COR-L47 (cell line): Measurements from ENCODE around the gene OR4D11.
"Not testable (repeated sequence)": the region's sequence is repeated elsewhere in the genome, so short reads cannot be mapped to it uniquely, and the experiment has no call there.

ENCODE experiments used
- DNase-seq: peaks from one replicate; lab custom pipeline; 2025; lab: John Stamatoyannopoulos, UW

Gene OR4D11

GRCh38 chr11:59503276-59503675 lies at the start of gene OR4D11:
TSS of gene OR4D11 (plus strand) at chr11:59503576. CDS start at chr11:59503576, 0 bp downstream.
- DNase-seq = no peak

DNA sequence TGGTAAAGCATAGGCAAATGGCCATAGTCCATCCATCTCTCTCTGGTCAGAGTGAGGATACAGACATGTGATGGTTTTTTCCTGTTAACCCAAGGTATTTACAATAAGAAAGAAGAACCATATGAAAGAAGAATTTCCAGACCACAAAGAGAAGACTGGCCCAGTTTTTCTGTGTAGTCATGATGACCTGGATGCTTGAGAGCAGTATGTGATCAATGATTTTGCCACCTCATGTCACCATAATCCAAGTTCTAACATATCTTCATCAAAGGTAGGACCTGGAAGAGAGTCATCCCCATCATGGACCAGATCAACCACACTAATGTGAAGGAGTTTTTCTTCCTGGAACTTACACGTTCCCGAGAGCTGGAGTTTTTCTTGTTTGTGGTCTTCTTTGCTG lies 46.7 kb upstream of the OR4D11 start, which contains the start of gene OR4D6:
TSS of gene OR4D6 (plus strand) at position 301 of the 400 bp plus-strand sequence. CDS start at position 301, 0 bp downstream.
- DNase-seq = no peak

DNA sequence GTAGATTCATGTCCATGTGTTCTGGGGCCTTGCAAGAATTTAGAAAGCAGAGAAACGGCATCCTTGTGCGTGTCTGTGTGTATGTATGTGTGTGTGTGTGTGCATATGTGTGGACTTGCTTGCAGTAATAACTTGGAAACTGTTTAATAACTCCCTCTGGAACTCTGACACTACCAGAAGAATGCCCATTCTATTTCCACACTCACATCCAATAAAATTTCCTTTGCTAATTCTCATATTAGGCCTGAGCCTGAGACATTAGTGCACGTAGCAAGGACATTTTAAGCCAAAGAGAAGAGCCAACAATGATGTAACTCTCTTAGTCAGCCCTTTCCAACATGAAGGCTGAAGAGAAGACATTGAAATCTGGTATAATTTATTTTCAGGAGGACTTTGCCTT lies 43.5 kb upstream of the OR4D11 start:
- no peak for DNase-seq

DNA sequence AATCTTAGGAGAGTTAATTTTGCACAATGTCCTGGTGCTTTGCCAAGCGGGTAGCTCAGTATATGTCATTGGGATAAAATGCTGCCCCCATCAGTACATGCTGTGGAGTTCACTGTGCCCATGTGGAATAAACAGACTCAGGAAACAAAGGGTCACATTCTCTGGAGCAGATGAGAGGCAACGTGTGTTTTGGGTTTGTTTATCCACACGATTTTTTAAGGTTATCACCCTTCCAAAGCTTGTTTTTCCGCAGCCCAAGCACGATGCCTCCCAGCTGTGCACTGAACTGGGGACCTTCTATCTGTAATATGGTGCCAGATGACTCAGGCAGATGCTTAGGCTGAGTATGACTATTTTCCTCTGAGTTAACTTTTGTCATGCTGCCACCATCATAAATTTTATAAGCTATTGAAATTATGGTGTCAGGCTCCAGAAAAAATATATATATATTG lies 40.2 kb upstream of the OR4D11 start:
- no peak for DNase-seq

DNA sequence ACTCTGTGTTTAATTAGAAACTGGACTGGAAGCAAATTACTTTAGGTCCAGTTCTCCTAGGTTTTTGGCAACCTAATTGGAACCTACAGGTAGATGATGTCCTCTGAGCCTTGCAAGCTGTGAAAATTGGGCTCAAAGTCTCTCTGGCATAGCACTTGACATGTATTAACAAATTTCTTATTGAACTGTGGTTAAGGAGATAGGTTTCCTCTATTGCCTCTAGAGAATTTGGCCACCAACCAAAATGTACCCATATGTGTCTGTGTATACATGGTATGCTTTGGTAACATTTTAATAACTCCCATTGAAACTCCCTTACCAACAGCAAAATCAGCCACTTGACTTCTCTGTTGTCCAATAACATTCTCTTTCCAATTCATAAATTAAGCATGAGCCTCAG lies 30.4 kb upstream of the OR4D11 start, which contains the start of gene OR4D10:
TSS of gene OR4D10 (plus strand) at position 301 of the 400 bp plus-strand sequence. CDS start 4,115 bp downstream, outside the sequence.
- DNase-seq = no peak

DNA sequence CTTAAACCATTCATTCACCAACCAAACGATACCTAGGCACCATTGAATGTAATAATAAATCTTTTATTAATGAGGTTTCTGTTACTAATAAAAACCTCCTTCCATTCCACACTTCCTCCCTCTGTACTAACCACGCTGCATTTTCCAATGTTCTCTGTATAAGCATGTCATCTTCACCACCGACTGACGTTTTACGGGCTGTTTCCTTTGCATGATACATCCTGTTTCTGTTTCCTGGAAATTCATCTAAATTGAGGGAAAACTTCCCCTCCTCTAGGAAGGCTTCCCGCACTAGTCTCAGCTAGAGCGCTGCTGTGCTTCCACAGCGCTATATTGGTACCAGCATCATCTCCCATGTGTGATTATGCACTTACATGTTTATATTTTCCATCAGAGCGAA lies 28.2 kb upstream of the OR4D11 start:
- DNase-seq = no peak

- no peak for DNase-seq
Observed at GRCh38 chr11:59479906-59480305, 23.5 kb upstream of the OR4D11 start.

DNA sequence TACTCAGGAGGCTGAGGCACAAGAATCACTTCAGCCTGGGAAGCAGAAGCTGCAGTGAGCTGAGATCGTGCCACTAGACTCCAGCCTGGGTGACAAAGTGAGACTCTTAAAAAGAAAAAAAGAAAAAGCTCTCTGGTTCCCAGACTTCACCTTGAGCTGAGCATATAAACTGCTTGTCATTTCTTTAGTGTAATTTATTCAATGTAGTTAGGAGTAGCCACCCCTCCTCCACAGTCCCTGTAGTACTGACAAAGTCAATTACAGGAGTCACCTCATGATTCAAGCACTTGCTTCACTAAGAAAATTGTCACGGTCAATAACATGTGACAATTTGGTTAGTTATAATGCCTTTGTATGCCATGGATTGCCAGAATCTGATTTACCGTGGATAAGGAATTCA lies 23.0 kb upstream of the OR4D11 start:
- no peak for DNase-seq

- no peak for DNase-seq
Observed at GRCh38 chr11:59501931-59502330, 1.4 kb upstream of the OR4D11 start.

DNA sequence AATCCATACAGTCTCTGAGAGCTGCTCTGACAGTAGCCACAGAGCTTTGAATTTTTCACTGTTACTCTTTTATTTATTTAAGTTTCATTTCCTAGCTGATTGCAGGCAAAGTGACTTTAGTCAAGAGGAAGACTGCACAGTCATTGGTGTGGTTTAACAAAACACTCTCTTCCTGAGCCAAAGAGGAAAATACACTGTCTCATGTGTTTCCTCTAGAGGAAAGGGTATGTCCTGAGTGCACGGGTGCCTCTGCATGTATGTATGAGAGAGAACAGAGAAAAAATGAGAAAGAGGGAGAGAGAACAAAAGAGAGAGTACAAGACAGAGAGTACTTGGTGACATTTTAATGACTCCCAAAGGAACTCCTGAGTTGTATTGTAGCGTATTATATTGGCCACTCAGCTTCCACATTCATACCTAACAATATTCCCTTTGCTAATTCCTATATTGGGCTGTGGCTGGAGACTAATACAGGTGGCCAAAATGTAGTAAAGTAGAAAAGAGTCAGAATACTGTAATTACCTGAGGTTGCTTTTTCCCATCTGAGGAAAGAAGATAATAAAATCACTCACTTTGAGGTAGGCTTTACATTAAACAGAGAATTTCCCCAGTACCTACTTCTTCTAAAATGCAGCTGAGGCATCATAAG lies 7.7 kb downstream of the OR4D11 start, which contains the start of gene OR4D9:
TSS of gene OR4D9 (plus strand) at position 599 of the 649 bp plus-strand sequence. CDS start 3,374 bp downstream, outside the sequence.
- no peak for DNase-seq

- DNase-seq = no peak
Observed at GRCh38 chr11:59511675-59512074, 8.3 kb downstream of the OR4D11 start.

GRCh38 chr11:59520139-59520538 lies 16.8 kb downstream of the OR4D11 start:
- not testable (repeated sequence) for DNase-seq

GRCh38 chr11:59520741-59521140 lies 17.4 kb downstream of the OR4D11 start:
- DNase-seq = no peak

DNA sequence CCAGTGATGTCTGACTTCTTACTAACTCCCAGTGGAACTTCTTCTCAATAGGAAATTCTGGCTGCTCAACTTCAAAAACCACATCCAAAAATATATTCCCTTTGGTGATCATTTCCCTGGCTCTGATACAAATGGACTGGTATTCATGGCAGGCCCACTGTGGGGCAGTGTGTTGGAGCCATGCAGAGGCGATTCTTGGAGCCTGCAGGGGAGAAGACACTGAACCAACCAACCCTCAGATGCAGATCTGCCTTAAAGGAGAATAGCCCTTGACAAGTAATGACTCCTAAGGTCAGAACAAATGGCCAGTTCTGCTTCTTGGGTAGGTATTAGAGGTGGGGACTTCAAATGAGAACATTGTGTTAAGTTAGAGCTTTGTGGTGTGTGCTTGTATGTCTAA lies 20.2 kb downstream of the OR4D11 start:
- DNase-seq = no peak

DNA sequence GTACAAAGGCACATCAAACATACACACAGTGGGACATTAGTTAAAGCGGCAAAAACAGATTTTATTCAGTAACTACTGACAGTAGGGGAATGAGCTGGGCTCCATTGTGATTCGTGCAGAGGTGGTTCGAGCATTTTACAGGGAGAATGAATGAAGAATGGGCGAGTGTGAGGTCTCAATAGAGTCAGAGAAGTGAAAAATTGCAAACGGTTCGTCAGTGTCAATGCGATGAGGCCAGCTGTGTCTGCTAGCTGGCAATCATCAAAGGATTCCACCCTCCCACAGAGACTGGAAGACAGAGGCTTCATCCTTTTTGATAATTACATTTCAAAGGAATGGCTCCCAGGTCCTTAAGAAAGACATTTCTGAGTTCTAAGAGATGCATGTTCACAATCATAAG lies 25.3 kb downstream of the OR4D11 start:
- DNase-seq = no peak

GRCh38 chr11:59532620-59533019 lies 29.2 kb downstream of the OR4D11 start:
- no peak for DNase-seq

GRCh38 chr11:59534676-59535075 lies 31.3 kb downstream of the OR4D11 start:
- no peak for DNase-seq

- DNase-seq = no peak
Observed at GRCh38 chr11:59542142-59542810, 38.9 kb downstream of the OR4D11 start.

DNA sequence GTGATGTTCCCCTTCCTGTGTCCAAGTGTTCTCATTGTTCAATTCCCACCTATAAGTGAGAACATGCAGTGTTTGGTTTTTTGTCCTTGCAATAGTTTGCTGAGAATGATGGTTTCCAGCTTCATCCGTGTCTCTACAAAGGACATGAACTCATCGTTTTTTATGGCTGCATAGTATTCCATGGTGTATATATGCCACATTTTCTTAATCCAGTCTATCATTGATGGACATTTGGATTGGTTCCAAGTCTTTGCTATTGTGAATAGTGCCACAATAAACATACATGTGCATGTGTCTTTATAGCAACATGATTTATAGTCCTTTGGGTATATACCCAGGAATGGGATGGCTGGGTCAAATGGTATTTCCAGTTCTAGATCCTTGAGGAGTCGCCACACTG lies 40.3 kb downstream of the OR4D11 start:
- not testable (repeated sequence) for DNase-seq

- no peak for DNase-seq
Observed at GRCh38 chr11:59544869-59545178, 41.4 kb downstream of the OR4D11 start.

DNA sequence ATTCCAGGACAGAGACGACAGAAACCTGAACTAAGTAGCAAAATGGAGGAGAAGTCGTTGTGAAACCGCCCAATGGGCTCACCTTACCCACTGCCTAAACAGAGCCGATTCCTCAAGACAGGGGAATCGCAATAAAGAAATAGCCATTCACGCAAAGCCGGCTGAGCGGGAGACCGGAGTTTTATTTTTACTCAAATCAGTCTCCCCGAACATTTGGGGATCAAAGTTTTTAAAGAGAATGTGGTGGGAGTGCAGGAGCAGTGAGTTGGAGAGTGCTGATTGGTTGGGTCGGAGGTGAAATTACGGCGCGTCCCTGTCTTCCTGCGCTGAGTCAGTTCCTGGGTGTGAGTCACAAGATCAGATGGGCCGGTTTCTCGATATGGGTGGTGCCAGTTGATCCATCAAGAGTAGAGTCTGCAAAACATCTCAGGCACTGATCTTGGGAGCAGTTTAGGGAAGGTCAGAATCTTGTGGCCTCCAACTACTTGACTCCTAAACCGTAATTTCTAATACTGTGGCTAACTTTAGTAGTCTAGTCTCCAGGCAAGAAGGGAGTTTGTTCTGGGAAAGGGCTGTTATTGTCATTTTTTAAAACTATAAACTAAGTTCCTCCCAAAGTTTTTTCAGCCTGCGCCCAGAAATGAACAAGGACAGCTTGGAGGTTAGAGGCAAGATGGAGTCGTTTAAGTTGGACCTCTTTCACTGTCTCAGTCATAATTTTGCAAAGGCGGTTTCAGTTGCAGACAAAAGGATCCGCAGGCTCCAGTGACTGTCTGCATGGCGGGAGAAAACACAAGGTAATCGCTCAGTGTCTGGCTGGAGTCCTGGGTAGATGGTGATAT lies 42.0 kb downstream of the OR4D11 start:
- DNase-seq = no peak

- not testable (repeated sequence) for DNase-seq
Observed at GRCh38 chr11:59547605-59548308, 44.4 kb downstream of the OR4D11 start.
